ENCODE data around the gene PSMC3IP.
"Not testable (repeated sequence)": the region's sequence is repeated elsewhere in the genome, so short reads cannot be mapped to it uniquely, and the experiment has no call there.

PSMC3IP gene

DNA sequence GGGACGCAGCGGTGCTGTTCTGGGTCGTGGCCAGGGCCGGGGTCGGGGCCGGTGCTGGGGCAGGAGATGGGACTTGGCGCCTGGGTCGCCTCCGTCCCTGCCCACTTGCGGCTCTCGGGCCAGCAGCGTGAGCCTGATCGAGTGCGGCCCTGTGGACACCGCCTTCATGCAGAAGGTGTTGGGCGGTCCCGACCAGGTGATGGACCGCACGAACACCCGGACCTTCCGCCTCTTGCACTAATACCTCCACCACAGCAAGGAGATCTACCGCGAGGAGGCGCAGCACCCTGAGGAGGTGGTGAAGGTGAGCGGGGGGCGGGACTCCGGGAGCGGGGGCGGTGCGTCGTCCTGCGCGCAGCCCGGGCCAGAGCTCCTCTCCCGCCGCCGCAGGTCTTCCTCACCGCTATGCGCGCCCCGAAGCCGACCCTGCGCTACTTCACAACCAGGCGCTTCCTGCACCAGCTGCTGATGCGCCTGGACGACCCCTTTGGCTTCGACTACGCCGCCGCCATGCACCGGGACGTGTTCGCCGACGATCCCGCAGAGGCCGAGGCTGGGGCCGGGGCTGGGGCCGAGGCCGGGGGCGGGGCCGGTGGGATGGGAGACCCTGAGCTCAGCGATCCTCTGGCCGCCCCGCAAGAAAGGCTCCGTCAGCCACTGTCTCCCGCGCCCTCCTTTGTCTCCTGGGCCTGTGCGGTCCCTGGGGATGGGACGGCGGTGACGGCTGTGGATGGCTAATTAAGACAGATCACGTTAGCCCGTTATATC is 29.3 kb downstream of the PSMC3IP start:
- Histone ChIP-seq H3K27me3 (ENCODE audit: insufficient read depth, insufficient read length) (no peaks in the 10 kb centered on the region), H3K4me3 (ENCODE audit: insufficient read length, low read depth) (peak overlapping the region; percentile 51), H3K9ac (ENCODE audit: insufficient read length, low read depth) (peak overlapping the region; percentile 81), H3K9me3 (ENCODE audit: insufficient read depth, low read length) (no peaks in the 10 kb centered on the region), H3K36me3 (ENCODE audit: insufficient read depth, insufficient read length, low read length) (peaks cover 26% of the 10 kb centered on the region), H3K4me1 (ENCODE audit: insufficient read depth, insufficient read length) (peaks cover 2% of the 10 kb centered on the region)
- no peak for TF ChIP-seq YY1 (IDR thresholded peaks at IDR 0.05; ENCODE audit: insufficient read depth, insufficient read length)
- TF ChIP-seq SUZ12 (IDR thresholded peaks at IDR 0.05; ENCODE audit: extremely low read depth, insufficient read depth, insufficient read length) = no peak
- no peak for TF ChIP-seq ZNF274 (IDR thresholded peaks at IDR 0.05; ENCODE audit: low read depth, low read length)
- DNase-seq (ENCODE audit: low read depth, low spot score) = peak; percentile 81

GRCh38 chr17:42547698-42548069 is 29.8 kb downstream of the PSMC3IP start:
- no peak for DNase-seq (ENCODE audit: low read depth, low spot score)
- peaks cover 29% of the 10 kb centered on the region for H3K36me3 ChIP-seq (ENCODE audit: insufficient read depth, insufficient read length, low read length)
- no peaks in the 10 kb centered on the region for H3K9me3 ChIP-seq (ENCODE audit: insufficient read depth, low read length)
- H3K4me3 ChIP-seq (ENCODE audit: insufficient read length, low read depth) = no peak overlapping the region
- no peaks in the 10 kb centered on the region for H3K27me3 ChIP-seq (ENCODE audit: insufficient read depth, insufficient read length)
- no peak overlapping the region for H3K9ac ChIP-seq (ENCODE audit: insufficient read length, low read depth)
- no peak for TF ChIP-seq YY1 (IDR thresholded peaks at IDR 0.05; ENCODE audit: insufficient read depth, insufficient read length)
- TF ChIP-seq SUZ12 (IDR thresholded peaks at IDR 0.05; ENCODE audit: extremely low read depth, insufficient read depth, insufficient read length) = no peak
- no peak for TF ChIP-seq ZNF274 (IDR thresholded peaks at IDR 0.05; ENCODE audit: low read depth, low read length)
- peaks cover 1% of the 10 kb centered on the region for H3K4me1 ChIP-seq (ENCODE audit: insufficient read depth, insufficient read length)

GRCh38 chr17:42547001-42547461 is 30.5 kb downstream of the PSMC3IP start:
- Histone ChIP-seq H3K4me1 (ENCODE audit: insufficient read depth, insufficient read length) (peaks cover 1% of the 10 kb centered on the region), H3K36me3 (ENCODE audit: insufficient read depth, insufficient read length, low read length) (peaks cover 34% of the 10 kb centered on the region), H3K4me3 (ENCODE audit: insufficient read length, low read depth) (no peak overlapping the region), H3K9ac (ENCODE audit: insufficient read length, low read depth) (peak overlapping the region; percentile 28), H3K27me3 (ENCODE audit: insufficient read depth, insufficient read length) (no peaks in the 10 kb centered on the region), H3K9me3 (ENCODE audit: insufficient read depth, low read length) (no peaks in the 10 kb centered on the region)
- TF ChIP-seq YY1 (IDR thresholded peaks at IDR 0.05; ENCODE audit: insufficient read depth, insufficient read length) (no peak), ZNF274 (IDR thresholded peaks at IDR 0.05; ENCODE audit: low read depth, low read length) (no peak), SUZ12 (IDR thresholded peaks at IDR 0.05; ENCODE audit: extremely low read depth, insufficient read depth, insufficient read length) (no peak)
- no peak for DNase-seq (ENCODE audit: low read depth, low spot score)

DNA sequence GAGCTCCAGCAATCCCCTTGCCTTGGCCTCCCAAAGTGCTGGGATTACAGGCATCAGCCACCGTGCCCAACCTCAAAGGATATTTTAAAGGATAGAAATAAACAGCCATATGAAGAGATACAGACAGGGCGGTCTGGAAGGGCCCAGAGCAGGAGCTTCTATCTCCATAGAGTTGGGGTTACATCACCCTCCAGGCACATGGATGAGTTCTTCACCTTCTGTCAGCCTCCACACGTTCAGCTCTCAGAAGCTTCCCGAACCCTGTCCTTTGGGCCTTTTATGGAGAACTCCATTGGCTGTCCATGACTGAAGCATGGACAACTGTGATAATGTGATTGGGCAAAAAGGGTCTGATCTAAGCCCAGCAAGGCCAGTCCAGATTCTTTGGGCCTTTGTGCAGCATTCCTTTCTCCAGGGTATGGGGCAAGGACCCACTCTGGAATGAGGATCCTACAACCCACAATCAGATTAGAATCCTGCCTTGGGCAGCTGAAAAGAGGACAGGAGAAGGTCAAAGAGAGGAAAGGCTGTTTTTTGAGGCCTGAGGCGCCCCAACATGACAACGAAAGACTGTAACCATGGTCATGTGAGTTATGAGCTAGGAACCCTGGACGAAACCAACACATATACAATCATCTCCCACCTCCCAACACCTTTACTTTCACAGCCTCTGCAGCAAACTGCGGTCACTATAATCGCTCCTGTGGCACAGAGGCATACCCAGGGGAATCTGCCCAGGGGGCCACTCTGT is 31.6 kb downstream of the PSMC3IP start:
- not testable (repeated sequence) for H3K9ac ChIP-seq (ENCODE audit: insufficient read length, low read depth); H3K4me1 ChIP-seq (ENCODE audit: insufficient read depth, insufficient read length); DNase-seq (ENCODE audit: low read depth, low spot score); H3K9me3 ChIP-seq (ENCODE audit: insufficient read depth, low read length); H3K27me3 ChIP-seq (ENCODE audit: insufficient read depth, insufficient read length); H3K4me3 ChIP-seq (ENCODE audit: insufficient read length, low read depth)
- H3K36me3 ChIP-seq (ENCODE audit: insufficient read depth, insufficient read length, low read length) = peaks cover 38% of the 10 kb centered on the region

DNA sequence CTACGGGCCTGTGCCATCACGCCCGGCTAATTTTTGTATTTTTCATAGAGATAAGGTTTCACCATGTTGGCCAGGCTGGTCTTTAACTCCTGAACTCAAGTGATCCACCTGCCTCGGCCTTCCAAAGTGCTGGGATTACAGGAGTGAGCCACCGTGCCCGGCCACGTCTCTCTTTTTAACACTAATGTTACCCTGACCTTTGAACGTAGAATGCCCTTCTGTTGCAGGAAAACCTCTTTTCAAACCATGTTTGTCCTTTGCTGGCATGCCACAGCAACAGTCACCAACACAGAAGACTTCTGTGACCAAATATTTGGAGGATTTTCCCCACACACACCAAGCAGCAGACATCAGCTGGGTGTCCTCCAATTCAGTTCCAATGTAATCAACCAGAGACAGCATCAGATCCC is 32.6 kb downstream of the PSMC3IP start:
- peaks cover 3% of the 10 kb centered on the region for H3K4me1 ChIP-seq (ENCODE audit: insufficient read depth, insufficient read length)
- DNase-seq (ENCODE audit: low read depth, low spot score) = no peak
- peaks cover 40% of the 10 kb centered on the region for H3K36me3 ChIP-seq (ENCODE audit: insufficient read depth, insufficient read length, low read length)
- no peak overlapping the region for H3K9ac ChIP-seq (ENCODE audit: insufficient read length, low read depth)
- H3K27me3 ChIP-seq (ENCODE audit: insufficient read depth, insufficient read length) = no peaks in the 10 kb centered on the region
- no peak overlapping the region for H3K4me3 ChIP-seq (ENCODE audit: insufficient read length, low read depth)
- TF ChIP-seq YY1 (IDR thresholded peaks at IDR 0.05; ENCODE audit: insufficient read depth, insufficient read length) (no peak), SUZ12 (IDR thresholded peaks at IDR 0.05; ENCODE audit: extremely low read depth, insufficient read depth, insufficient read length) (no peak), ZNF274 (IDR thresholded peaks at IDR 0.05; ENCODE audit: low read depth, low read length) (no peak)
- no peaks in the 10 kb centered on the region for H3K9me3 ChIP-seq (ENCODE audit: insufficient read depth, low read length)

- peaks cover 3% of the 10 kb centered on the region for H3K4me1 ChIP-seq (ENCODE audit: insufficient read depth, insufficient read length)
- TF ChIP-seq ZNF274 (IDR thresholded peaks at IDR 0.05; ENCODE audit: low read depth, low read length) = no peak
- no peak for TF ChIP-seq SUZ12 (IDR thresholded peaks at IDR 0.05; ENCODE audit: extremely low read depth, insufficient read depth, insufficient read length)
- no peak for TF ChIP-seq YY1 (IDR thresholded peaks at IDR 0.05; ENCODE audit: insufficient read depth, insufficient read length)
- no peak overlapping the region for H3K9ac ChIP-seq (ENCODE audit: insufficient read length, low read depth)
- no peaks in the 10 kb centered on the region for H3K9me3 ChIP-seq (ENCODE audit: insufficient read depth, low read length)
- H3K4me3 ChIP-seq (ENCODE audit: insufficient read length, low read depth) = no peak overlapping the region
- DNase-seq (ENCODE audit: low read depth, low spot score) = no peak
- no peaks in the 10 kb centered on the region for H3K27me3 ChIP-seq (ENCODE audit: insufficient read depth, insufficient read length)
- H3K36me3 ChIP-seq (ENCODE audit: insufficient read depth, insufficient read length, low read length) = peaks cover 53% of the 10 kb centered on the region
Measured at GRCh38 chr17:42543190-42544079, 34.1 kb downstream of the PSMC3IP start.
